ENCODE data around the gene TCL1A.
"Not testable (repeated sequence)": the region's sequence is repeated elsewhere in the genome, so short reads cannot be mapped to it uniquely, and the experiment has no call there.

Gene TCL1A

GRCh38 chr14:95713596-95714371 is at the start of gene TCL1A:
Gene TCL1A (minus strand): TSS chr14:95714125. CDS start chr14:95714066, 59 bp downstream.
- DNase-seq: no peak

DNA sequence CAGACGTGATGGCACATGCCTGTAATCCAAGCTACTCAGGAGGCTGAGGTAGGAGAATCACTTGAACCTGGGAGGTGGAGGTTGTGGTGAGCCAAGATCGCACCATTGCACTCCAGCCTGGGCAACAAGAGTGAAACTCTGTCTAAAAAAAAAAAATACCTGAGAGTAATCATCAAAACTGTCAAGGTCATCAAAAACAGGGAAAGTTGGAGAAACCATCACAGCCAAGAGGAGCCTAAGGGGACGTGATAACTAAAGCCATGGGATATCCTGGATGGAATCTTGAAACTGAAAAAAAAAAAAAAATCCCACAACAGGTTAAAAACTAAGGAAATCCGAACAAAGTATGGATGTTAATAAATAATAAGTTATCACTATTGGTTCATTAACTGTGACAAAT is 49.1 kb upstream of the TCL1A start:
- not testable (repeated sequence) for DNase-seq

GRCh38 chr14:95761436-95761835 is 47.5 kb upstream of the TCL1A start:
- no peak for DNase-seq

GRCh38 chr14:95760596-95760995 is 46.7 kb upstream of the TCL1A start:
- DNase-seq: no peak

DNA sequence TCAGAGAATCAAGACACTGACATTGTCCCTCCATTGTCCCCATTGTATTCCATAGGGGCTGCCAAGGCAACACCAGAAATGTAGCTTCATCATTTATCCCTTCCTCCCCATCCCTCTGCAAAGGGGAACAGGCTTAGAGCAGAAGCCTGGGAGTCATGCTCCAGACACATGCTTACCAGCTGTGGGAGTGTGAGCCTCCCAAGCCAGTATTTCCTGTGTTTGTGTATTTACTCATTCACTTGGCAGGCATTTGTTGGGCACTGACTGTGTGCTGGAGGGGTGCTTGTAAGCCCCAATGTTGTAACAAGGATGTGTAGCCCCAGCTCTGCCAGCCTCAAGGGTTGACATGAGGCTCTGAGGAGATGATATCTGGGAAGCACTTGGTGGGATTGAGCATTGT is 46.0 kb upstream of the TCL1A start:
- DNase-seq: no peak

DNA sequence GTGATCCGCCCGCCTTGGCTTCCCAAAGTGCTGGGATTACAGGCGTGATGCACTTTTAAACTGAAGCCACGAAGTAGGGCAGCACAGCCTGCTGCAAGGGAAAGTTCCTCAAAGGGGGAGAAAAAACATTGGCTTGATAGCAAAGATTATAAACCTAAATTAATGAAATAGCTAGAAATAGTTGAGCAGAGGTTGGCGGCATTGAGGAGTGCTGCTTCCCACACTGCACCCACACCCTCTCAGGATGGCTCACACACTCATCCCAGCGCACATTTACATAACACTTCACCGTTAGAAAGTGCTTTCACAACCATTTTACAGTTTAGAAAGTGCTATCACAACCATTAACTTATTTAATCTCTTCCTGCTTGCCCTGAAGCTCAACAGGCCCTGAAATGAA is 44.4 kb upstream of the TCL1A start:
- no peak for DNase-seq

DNA sequence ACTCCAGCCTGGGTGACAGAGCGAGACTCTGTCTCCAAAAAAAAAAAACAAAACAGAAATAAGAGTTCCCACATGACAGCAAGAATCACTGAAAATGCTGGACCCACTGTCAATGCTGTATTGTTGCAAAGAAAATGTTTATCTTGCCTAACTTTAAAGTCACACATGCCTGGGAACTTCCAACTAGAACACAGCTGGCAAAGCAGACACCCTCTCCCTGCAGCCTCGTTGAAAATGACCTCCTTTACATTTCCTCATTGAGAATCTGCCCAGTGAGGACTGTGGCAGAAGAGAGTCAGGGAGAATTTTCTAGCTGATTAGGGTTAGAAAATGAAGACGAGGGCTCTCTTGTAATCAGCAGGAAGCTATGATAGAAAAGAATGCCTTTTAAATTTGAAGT is 42.8 kb upstream of the TCL1A start:
- DNase-seq: no peak

- DNase-seq: no peak
Measured at GRCh38 chr14:95756127-95756526, 42.2 kb upstream of the TCL1A start.

DNA sequence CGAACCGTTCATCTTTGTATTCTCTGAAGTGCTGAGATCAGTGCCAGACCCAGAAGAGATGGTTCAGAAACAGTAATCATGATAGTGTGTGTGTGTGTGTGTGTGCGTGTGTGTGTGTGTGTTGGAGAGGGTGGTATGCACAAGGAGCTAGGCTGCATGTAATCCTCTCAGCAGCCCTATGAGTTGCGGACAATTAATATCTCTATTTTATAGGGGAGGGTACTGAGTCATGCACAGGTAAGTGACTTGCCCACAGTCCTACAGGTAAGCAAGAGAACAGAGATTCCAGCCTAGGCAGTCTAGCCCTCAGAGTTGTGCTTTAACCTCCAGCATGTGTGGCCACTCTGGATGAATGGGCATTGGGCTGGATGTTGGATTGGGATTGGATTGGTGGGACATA is 27.9 kb upstream of the TCL1A start:
- DNase-seq: no peak

DNA sequence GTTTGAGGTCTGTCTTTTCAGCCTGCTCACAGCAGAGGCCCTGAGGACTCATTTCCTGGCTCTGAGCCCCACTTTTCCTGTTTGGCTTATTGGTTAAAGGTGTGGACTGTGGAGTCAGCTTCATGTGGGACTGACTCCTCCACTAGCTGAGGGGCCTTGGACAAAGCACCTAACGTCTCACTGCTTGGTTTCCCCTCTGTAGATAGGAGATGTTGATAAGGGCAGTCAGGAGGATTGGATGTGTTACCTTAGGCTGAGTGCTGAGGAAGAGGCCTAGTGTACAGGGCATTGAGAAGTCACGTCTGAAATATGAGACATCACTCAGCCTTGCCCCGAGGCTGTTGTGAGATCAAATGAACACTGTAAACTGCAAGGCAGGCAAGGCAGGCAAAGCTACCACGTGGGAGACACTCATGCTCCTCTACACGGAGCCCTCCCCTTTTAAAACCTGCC is 27.1 kb upstream of the TCL1A start:
- no peak for DNase-seq

- no peak for DNase-seq
Measured at GRCh38 chr14:95739356-95739755, 25.4 kb upstream of the TCL1A start.

DNA sequence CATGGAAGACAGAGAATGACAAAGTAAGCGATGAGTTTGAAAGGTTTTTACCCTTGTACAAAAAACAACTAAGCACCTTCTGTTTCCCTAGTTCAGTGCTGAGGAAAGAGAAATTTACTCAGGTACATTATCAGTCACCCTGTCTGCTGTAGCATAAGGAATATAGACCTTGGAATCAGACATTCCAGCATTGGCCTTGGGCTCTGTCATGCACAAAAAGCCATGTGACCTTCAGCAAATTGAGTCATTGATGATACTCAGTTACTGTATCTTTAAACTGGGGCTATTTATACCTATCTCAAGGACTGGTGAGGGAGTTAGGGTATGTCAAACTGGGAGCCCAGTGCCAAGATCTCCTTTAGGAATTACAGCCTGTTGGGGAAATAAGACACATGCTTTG is 19.3 kb upstream of the TCL1A start:
- DNase-seq: no peak

DNA sequence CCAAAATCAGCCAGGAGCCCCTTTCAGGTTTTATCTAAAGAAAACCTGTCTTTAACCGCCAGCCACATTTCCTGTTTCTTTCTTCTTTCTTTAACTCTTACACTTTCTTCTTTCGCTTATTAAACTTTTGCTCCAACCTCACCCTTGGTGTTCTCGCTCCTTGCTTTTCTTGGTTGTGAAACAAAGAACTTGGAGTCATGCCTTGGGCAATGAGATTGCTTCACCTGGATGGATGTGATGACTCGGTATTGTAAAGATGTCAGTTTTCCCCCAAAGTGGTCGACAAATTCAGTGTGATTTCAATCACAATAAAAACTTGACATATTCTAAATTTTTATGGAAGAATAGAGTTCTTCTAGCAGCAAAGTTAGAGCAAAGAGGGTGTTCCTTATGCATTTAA is 16.2 kb upstream of the TCL1A start:
- DNase-seq: no peak

- not testable (repeated sequence) for DNase-seq
Measured at GRCh38 chr14:95729402-95730028, 15.6 kb upstream of the TCL1A start.

- DNase-seq: no peak
Measured at GRCh38 chr14:95727056-95727700, 13.3 kb upstream of the TCL1A start.

DNA sequence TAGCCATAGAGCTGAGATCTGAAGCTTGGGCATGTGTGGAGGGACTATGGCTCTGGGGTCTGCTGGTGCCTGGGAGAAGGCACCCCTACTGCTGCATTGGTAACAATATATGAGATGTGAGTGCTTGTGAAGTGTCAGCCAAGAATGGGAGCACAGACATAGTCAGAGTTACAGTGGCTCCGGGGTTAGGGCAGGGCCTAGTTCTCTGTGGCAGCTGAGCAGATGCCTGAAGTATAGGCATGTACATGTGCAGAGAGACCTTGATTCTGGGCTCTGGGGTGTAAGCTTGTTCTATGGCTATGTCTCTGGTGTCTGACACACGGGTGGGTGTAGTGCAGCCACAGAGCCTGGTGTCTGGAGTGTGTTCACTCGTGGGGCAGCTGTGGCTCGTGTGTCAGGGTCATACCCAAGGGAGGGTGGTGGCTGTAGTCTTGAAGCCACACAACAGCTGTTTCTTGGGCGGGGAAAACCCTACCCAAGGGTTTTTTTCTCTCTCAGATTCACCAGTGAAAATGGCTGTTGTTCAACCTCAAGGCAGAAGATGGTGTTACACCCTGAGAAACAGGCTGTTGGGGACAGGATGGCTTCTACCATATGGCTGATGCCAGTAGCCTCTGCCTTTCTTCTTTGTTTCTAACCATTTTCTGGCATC is 11.9 kb upstream of the TCL1A start:
- DNase-seq: no peak

- no peak for DNase-seq
Measured at GRCh38 chr14:95722525-95723190, 8.7 kb upstream of the TCL1A start.

DNA sequence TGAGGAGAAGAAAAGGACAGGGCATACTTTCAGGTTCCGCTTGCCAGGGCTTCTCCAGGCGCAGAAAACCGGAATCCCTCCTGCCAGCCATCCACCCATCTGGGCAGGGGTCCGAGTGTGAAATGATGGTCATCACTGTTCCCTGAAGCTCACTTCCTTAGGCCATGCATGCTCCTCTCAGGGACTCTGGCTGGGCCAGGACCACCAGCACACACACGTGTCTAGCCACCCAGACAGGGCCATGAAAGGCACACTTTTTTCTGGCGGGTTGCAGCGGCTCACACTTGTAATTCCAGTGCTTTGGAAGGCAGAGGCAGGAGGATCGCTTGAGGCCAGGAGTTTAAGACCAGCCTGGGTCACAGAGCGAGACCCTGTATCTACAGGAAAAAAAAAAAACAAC is 1.5 kb downstream of the TCL1A start:
- DNase-seq: no peak

GRCh38 chr14:95711476-95712176 is 2.3 kb downstream of the TCL1A start:
- no peak for DNase-seq

DNA sequence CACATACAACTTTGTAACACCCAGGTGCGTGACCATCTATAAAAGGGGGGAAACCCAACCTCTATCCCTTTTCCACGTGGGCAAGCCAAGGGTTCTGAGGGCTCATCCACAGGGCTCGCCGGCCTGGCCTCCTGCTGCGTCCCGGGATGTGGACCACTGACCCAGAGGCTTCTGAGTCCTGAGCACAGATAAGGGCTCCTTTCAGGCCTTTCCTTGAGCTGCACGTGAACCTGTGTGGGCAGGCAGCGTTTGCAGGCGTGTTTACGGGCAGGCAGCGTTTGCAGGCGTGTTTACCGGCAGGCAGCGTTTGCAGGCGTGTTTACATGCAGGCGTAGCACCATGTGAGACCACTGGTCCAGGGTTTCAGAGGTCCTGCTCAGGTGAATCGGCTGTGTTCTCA is 3.8 kb downstream of the TCL1A start:
- DNase-seq: no peak

DNA sequence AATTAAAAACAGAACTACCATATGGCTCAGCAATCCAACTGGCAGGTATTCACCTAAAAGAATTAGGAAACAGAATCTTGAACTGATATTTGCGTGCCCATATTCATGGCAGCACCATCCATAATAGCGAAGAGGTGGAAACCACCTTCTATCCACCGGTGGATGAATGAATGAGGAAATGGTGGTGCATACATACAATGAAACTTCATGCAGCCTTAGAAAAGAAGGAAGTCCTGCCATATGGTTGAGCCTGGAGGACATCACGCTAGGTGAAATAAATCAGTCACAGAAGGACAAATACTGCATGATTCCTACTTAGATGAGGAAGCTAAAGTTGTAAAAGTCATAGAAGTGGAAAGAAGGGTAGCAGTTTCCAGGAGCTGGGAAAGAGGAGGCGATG is 6.6 kb downstream of the TCL1A start:
- no peak for DNase-seq

DNA sequence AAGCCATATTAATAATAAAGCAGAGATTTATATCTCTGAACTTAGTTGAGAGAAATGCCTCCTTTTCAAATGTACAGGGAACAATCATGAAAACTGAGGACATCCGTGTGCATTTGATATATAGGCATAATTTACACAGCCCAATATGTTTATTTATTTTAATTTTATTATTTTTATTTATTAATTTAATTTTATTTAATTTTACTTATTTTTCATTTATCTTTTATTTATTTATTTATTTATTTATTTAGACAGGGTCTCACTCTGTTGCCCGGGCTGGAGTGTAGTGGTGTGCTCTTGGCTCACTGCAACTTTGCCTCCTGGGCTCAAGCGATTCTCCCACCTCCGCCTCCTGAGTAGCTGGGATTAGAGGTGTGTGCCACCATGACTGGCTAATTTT is 8.4 kb downstream of the TCL1A start:
- no peak for DNase-seq
